Activated CD8-positive, alpha-beta memory T cell treated with anti-CD3 and anti-CD28 coated beads, Interleukin-2, amount 50 U/mL, for 4 hours (primary cell): ENCODE data around the gene NHS.

Experiments
- DNase-seq: peaks from one replicate; pipeline ENCODE4 v3.0.0-alpha.2; 2020

The NHS gene

DNA sequence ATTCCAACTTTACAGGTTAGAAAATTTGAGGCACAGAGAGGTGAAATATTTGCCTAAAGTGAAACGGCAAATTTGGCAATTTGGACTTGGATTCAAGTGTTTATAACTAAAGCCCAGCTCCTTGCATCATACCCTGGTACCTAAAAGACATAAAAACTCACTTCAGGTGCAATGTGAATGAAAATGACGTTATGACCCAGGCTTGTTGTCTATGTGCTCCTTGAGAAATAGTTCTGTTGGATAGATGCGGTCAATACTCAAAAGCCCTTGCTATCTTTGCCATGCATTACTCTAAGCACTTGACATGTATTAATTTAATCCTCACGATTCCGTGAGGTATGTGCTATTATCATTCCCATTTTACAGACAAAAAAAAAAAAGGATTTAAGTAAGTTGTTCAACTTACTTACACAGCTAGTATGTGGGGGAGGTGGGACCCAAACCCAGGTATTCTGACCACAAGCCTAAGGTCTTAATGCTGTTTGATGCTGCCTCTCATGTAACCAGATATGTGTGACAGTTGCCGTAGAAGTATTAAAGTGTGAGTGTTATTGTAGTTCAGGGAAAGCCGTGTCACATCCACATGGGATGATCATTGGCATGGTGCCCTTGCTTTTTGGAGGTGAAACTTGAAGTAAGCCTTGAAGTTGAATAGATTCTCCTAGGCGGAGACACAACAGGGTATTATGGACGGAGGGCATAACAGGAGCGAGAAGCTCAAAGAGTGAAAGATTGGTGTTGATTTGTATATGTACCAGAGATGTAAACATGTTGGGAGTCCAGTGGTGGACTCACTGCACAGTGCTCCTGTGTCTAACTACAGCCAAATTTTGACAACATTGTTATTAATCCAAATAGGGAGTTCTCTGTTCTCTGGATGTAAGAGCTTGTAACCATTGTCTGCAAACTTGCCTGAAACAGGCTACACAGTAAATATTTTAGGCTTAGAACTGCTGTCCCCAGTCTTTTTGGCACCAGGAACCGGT lies 365.4 kb downstream of the NHS start:
- DNase-seq, result no peak

DNA sequence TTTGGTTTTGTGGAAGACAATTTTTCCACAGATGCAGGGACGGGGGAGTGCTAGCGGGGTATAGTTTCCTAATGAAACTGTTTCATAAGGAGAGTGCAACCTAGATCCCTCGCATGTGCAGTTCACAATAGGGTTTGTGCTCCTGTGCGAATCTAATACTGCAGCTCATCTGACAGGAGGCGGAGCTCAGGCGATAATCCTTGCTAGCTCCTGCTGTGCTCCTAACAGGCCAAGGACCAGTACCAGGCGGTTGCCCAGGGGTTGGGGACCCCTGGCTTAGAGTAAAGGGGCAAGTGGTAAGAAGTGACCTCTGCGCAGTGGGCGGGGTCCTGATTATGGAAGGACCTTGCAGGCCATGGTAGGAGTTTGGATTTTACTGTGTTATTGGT lies 366.1 kb downstream of the NHS start:
- DNase-seq, result no peak

DNA sequence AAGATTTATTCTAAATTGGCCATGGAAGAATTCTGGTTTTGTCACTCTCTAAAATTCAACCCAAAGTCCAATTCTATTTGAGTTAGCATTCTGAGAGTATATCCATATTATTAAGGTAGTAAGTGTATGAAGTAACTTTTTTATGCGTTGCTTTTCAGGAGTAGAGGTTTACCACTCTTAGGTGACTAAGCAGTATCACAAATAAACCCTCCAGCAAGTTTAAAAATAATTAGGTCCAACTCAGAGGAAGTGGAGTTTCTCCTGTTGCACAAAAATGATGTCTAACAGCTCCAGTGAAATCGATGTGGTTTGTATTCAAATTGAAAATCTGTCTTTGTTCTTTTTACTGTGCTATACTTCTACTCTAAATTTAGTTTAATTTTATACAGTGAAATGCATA lies 368.9 kb downstream of the NHS start:
- no peak for DNase-seq

DNA sequence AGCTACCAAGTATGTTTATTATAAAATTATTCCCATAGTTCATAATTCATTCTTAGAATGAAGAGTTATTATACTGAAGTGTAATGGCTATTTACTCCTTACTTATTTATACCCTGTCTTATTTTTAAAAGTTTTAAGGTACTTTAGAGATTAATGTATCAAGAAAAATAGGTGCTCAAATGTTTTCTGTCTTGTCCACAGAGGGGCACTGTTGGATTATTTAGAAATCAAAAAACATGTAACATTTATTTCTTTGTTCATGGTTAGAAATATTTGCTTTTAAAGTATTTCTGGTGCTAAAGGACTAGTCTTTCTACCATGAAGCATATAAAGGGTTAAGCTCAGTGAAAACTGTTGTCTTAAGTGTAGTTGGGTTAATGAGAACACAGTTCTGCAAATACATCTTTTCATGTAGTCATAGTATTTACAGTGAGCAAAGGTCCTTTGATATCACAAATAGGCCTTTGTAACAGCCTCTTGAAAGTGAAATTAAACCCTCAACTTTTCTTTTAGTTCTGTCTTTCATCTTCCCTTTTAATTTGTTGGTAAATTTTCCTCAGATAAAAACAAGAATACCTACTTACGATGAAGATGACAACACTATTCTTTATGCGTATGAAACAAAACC lies 370.0 kb downstream of the NHS start:
- no peak for DNase-seq

DNA sequence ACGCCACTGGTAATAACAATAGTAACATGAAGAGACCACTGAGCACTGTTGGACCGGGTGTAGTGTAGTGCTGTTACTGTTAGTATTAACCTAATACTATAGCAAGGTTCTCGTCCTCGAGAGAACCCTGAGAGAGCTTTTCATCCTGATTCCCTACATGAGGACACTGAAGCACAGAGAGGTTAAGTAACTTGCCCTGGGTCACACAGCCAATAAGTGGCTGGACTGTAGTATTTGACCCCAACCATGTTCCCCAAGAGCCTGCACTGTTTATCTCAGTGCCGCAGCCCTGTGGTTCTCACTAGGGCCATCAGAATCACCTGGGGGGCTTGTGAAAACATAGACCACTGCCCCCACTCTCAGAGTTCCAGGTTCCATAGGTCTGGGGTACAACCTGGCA lies 372.7 kb downstream of the NHS start:
- DNase-seq, result no peak

DNA sequence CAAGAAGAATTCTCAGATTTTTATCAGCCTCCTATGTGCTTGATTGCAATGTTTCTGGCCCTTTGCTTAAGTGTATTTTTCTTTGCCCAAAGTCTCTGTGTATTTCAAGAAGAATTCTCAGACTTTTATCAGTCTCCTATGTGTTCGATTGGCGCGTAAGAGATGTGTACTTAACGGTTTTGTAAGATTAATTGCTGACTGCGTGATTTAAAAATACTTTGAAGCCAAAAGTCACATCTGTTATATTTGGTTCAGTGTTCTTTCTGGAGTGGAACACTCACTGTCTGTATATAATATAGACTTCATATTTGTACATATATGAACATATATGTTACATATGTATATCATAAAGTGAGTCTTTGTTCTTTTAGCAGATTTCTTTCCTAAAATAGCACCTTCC lies 373.7 kb downstream of the NHS start:
- DNase-seq, result no peak

DNA sequence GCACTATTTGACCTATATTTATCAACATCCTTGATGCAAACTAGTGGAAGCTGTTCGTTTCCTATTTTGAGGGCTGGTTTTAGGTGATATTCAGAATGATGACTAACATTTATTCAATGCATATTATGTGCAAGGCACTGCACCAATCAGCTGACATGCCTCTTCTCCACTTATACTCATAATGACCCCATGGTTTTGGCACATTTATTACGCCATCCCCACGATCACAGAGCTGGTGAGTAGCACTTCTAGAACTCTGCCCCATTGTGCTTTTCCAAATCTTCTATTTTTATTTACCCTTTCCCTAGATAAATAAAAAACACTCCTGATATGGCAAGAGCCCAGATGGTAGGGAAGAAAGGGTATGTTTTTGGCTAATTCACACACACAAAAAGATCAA lies 375.4 kb downstream of the NHS start:
- DNase-seq, result no peak

DNA sequence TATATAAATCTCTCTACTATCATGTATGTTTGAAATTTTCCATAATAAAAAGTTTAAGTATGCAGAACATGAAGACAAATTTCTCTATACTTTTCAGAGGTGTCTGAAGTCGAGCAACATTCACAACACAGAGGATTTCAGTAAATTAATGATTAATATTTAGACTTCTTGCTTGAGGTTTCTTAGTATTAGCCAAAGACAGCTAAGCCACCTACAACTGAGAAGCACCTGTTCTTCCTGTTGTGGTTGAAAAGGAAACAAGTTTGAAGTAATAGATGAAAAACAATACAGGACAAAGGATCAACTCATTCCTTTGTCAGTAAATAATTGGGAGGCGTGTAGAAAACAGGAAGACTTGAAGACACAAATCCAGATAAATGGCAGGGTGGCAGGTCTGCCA lies 383.4 kb downstream of the NHS start:
- no peak for DNase-seq

DNA sequence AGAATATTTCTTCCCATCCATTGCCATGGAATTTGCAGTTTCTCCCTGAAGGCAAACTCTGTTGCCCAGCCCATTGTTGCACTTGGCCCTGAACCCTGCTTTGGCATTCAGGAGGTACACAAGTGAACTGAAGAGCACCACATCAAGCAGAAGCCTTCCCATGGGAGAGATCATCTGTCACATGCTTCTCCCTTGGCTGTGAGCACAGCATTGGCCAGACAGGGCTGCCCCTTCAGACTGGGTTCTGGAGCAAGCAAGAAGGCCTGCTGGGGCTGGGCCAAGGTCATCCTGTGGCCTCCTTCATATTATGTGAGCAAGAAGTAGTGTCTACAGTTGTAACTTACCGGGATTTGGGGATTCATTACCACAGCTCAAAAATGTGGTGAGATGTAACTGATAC lies 385.0 kb downstream of the NHS start:
- no peak for DNase-seq

DNA sequence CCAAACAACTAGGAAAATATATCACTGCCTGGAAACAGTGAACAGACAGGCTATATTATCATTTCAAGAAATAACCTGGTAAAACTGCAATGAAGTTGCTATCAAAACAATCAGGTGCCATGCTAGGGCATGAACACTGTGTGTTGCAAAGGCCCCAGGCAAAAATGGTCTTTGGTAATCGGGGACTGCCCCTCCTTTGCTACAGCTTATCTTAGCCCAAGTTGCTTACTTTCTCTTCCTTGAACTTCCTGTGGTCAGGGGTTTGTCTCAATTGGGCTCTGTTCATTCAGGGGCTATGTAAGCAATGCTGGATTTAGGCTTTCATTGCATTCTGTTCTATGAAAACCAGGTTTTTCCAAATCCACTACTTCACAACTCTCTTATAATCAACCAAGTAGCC lies 392.7 kb downstream of the NHS start:
- DNase-seq, result no peak

DNA sequence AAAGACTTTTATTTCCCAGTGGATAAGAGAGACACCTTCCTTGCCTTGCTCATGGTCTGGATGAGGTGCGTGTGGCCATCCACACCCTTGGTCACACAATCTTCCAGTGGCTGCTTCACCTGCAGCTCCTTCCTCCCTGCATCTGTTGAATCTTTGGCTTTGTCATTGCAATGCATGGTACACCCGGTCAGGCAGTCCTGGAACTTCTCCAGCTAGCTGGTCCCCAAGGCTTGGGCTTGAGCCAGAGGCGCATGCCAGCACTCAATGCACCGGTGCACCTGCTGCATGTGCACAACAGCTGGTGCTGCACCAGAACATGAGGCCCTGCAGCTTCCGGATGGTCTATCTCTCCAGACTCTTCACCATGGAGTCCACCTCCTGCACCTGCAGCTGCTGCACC lies 394.0 kb downstream of the NHS start:
- DNase-seq, result no peak

DNA sequence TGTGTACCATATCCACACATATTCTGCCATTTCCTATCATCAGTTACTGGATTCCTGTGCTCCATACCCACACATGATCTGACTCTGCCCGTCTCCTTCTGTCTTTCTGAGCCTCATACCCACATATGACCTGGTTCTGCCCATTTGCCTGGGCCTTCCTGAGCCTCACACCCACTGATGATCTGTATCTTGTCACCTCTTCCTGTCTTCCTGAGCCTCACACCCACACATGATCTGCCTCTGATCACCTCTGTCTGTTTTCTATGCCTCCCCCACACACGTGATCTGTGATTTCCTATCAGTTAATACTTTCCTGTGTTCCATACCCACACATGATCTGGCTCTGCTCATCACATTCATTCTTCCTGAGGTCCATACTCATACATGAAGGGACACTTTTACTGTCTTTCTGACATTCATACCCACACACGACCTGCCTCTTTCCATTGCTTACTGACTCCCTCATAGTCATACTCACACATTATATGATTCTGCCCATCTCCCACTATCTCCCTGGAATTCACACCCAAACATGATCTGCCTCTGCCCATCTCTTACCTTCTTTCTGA lies 394.8 kb downstream of the NHS start:
- DNase-seq, result no peak

DNA sequence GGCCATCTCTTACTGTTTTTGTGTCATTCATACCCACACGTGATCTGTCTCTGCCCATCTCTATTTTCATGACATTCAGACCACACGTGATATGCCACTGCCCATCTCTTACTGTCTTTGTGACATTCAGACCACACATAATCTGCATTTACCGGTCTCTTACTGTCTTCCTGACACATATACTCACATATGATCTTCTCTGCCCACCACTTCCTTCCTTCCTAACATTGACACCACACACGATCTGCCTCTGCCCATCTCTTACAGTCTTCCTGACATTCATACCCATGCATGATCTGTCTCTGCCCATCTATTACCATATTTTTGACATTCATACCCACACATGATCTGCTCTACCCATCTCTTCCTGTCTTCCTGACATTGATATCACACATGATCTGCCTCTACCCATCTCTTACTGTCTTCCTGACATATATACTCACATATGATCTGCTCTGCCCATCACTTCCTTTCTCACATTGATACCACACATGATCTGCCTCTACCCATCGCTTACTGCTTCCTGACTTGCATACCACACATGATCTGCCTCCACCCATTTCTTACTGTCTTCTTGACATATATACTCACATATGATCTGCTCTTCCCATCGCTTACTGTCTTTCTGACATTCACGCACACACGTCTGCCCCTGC lies 398.3 kb downstream of the NHS start:
- DNase-seq, result no peak

DNA sequence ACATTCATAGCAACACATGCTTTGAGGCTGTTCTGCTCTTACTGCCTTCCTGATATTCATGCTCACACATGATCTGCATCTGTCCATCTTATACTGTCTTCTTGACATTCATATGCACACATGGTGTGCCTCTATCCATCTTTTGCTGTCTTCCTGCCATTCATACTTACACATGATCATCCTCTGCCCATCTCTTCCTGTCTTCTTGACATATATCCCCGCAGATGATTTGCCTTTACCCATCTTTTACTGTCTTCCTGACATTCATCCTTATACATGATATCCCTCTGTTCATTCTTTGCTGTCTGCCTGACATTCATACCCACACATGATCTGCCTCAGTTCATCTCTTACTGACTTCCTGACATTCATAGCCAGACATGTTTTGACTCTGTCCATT lies 399.1 kb downstream of the NHS start:
- DNase-seq, result no peak

DNA sequence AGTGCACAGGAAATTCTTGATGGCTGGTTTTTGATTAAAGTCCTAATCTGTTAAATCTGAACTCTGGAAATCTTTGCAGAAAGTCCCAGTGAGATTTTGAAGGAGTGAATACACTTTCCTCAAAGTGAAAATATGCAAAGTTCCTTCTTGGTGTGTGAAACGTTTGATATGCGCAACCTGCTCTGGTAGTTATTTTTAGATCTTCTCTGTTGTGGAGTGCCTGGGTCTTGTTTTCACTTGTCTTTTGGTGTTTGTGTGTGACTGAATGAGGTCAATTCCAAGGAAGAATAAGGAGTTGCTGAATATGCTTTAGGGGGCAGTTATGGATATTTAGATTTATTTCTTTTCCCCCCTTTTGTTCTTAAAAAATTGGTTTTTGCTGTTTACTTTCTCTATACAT lies 404.0 kb downstream of the NHS start:
- no peak for DNase-seq

DNA sequence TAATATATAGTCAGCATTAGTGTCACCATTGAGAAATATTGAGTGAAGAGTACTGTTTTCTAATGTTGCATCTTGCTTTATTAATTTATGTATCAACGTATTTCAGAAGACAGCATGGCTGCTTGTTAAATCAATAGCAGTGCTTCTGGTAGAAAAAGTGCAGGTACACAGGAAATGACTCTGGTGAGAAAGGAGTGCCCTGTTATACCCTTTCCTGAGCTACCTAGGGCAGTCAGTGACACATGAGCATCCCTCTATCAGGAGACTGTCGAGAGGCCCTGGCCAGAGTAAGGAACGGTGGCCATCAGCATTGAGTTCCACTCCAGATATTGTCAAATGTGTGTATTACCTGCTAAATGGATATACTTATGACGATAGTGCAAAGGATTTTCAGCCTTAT lies 404.4 kb downstream of the NHS start:
- DNase-seq, result no peak
